Measurements from ENCODE around the gene SELENOP.

The SELENOP gene

GRCh38 chr5:42811591-42812446 lies at the start of gene SELENOP:
Gene SELENOP, minus strand, starts transcription at chr5:42811892. Its CDS starts 3,539 bp downstream, at chr5:42808353.
- H3K4me3 ChIP-seq (ENCODE audit: low read depth, low read length), result no peak within 1 kb of the TSS
- TF ChIP-seq, protein P1, sequence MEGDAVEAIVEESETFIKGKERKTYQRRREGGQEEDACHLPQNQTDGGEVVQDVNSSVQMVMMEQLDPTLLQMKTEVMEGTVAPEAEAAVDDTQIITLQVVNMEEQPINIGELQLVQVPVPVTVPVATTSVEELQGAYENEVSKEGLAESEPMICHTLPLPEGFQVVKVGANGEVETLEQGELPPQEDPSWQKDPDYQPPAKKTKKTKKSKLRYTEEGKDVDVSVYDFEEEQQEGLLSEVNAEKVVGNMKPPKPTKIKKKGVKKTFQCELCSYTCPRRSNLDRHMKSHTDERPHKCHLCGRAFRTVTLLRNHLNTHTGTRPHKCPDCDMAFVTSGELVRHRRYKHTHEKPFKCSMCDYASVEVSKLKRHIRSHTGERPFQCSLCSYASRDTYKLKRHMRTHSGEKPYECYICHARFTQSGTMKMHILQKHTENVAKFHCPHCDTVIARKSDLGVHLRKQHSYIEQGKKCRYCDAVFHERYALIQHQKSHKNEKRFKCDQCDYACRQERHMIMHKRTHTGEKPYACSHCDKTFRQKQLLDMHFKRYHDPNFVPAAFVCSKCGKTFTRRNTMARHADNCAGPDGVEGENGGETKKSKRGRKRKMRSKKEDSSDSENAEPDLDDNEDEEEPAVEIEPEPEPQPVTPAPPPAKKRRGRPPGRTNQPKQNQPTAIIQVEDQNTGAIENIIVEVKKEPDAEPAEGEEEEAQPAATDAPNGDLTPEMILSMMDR (IDR thresholded peaks at IDR 0.05; ENCODE audit: insufficient read depth, low read depth, low read length, missing control alignments), result no peak
- no peak for DNase-seq (ENCODE audit: low read depth)

DNA sequence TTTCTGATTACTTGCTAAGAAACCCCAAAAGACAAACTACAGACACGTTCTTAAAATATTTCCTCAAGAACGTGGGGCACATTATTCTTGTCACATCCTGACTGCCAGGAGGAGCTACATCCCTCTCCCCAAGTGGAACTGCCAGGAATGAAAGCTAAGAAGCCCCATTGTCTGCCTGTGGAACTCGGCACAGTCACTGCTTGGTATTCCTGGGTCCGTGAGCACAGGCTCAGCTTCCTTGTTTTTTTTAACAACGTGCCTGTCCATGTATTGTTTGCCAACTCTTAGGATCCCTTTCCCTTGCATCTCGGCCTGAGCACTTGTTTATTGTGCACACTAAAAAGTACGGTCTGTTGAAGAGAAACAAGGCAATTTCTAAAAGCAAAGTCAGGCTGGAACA lies 47.0 kb upstream of the SELENOP start:
- H3K4me3 ChIP-seq (ENCODE audit: low read depth, low read length), result no peak overlapping the region
- DNase-seq (ENCODE audit: low read depth), result no peak
- TF ChIP-seq, protein P1 (IDR thresholded peaks at IDR 0.05; ENCODE audit: insufficient read depth, low read depth, low read length, missing control alignments), result no peak

DNA sequence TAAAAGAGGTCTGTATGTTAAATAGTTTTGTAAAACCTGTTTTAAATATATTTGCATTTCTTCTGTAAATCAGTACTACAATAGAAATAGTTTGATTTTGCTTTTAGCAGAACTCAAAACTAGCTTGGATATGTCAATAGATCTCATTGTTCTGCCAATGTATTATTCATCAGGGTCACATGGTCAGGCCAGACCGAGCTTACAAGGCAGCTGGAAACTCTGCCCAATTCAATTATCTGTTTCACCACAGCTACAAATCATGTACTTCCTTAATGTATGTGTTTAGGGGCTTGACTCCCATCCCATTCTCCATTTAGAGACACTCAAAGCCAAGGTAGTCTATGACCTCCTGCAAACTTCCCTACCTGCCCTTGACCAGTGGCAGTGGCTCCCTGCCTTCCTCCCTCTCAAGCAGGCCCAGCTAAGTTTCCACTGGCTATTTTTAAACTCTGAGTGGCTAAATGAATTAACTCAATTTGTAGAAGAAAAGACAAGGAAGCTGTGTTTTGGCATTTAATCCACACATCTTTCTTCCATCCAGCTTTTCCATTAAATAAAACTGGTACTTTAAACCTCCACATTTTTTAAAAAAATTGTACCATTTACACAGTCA lies 46.4 kb upstream of the SELENOP start:
- DNase-seq (ENCODE audit: low read depth), result no peak
- TF ChIP-seq, protein P1 (IDR thresholded peaks at IDR 0.05; ENCODE audit: insufficient read depth, low read depth, low read length, missing control alignments), result no peak
- H3K4me3 ChIP-seq (ENCODE audit: low read depth, low read length), result no peak overlapping the region

DNA sequence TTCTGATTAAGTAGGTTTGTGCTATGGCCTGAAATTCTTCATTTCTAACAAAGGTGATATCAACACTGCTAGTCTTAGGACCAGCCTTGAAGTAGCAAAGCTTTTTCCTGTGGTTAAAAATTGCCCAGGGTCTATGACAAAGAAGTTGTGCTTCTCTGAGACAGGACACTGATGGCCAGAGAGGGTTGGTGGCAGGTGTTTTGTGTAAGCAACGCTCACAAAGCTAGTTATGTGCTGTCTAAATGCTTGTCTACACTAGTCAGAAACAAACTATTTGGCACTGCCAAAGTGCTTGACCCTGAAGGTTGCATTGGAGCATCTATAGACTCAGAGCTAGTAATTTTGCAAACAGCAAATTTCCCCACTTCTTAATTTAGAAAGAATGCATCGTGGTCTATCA lies 44.1 kb upstream of the SELENOP start:
- TF ChIP-seq, protein P1 (IDR thresholded peaks at IDR 0.05; ENCODE audit: insufficient read depth, low read depth, low read length, missing control alignments), result no peak
- DNase-seq (ENCODE audit: low read depth), result no peak
- H3K4me3 ChIP-seq (ENCODE audit: low read depth, low read length), result no peak overlapping the region

DNA sequence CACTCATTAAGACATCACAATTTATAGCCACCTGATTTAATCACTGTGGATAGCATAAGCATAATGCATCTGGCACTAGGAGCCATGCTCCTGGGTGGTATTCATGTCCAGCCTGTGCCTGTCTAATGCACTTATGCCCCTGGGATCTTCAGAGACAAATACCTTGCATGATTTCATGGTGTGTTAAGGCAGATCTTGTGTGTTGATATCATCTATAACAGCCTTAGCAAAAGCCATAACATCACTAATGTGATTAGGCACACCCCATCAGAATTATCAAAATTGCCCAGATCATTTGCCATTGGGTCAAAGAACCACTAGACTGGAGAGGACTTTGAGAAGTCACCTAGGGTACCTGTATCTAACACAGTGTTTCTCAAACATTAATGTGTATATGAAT lies 43.7 kb upstream of the SELENOP start:
- H3K4me3 ChIP-seq (ENCODE audit: low read depth, low read length), result no peak overlapping the region
- no peak for DNase-seq (ENCODE audit: low read depth)
- TF ChIP-seq, protein P1 (IDR thresholded peaks at IDR 0.05; ENCODE audit: insufficient read depth, low read depth, low read length, missing control alignments), result no peak

DNA sequence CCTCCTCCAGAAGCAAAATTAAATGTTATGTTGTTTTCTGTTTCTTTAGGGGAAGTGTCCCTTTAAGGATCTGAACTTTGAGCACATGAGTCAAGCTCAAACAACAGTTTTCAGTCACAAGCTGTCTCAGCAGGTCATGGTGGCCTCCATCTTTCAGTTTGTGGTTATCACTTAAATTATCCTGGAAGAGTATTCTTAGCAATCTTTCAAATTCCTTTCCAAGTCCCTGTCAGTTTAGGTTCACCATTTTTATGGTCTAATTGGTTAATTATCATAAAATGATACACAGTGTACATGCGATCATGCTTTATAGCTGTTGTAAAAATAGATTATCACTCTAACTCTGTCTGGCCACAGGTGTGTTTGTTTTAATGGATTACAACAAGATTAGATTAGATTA lies 43.1 kb upstream of the SELENOP start:
- TF ChIP-seq, protein P1 (IDR thresholded peaks at IDR 0.05; ENCODE audit: insufficient read depth, low read depth, low read length, missing control alignments), result no peak
- no peak overlapping the region for H3K4me3 ChIP-seq (ENCODE audit: low read depth, low read length)
- DNase-seq (ENCODE audit: low read depth), result no peak

Measured in GM12865 (cell line).